Activated naive CD4-positive, alpha-beta T cell (primary cell): ENCODE data around the gene USE1.

ENCODE experiments used
- DNase-seq, 4 experiments: peaks; one replicate each; lab custom pipeline; 2025; lab: John Stamatoyannopoulos, UW

Gene USE1

GRCh38 chr19:17259118-17259780, 44.1 kb downstream of the USE1 start:
- DNase-seq = no peak

- DNase-seq = no peak
Measured at GRCh38 chr19:17259934-17260333, 44.8 kb downstream of the USE1 start.

- DNase-seq = peak; percentile 76 to 87 (median 86)
Measured at GRCh38 chr19:17260842-17261325, 45.7 kb downstream of the USE1 start.

- no peak for DNase-seq
Measured at GRCh38 chr19:17262557-17262956, 47.4 kb downstream of the USE1 start.

- no peak for DNase-seq
Measured at GRCh38 chr19:17263712-17264640, 48.8 kb downstream of the USE1 start.

DNA sequence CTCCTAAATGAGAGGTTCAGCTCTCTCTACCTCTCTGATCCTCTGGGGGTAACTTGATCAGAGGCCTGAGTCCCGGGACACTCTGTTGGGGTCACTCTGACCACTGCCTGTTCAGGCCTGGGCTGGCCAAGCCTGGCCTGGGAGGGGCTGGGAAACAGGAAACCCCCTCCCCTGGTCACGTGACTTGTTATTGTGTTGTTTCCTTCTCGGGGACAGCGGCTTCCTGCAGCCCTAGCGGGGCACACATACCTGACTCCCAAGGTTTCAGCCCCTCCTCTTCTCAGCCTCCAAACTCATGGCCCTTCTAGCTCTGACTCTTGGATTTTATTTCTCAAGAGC, 49.5 kb downstream of the USE1 start, which contains the start of gene USHBP1:
TSS of gene USHBP1 (minus strand) at position 105 of the 339 bp plus-strand sequence. CDS start 446 bp downstream, outside the sequence.
- no peak for DNase-seq

DNA sequence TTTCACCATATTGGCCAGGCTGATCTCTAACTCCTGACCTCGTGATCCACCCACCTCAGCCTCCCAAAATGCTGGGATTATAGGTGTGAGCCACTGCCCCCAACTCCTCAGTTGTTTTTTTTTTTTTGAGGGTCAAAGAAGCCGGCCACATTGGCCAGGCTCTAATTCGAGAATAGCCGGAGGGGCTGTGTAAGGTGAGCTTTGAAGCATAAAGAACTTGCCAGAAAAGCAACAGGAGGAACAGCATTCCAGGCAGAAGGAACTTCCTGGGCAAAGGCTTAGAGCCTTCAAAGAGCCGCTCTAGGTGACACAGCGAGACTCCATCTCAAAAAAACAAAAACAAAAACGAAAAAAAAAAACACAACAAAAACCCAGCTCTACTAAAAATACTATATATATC, 50.9 kb downstream of the USE1 start:
- no peak for DNase-seq

DNA sequence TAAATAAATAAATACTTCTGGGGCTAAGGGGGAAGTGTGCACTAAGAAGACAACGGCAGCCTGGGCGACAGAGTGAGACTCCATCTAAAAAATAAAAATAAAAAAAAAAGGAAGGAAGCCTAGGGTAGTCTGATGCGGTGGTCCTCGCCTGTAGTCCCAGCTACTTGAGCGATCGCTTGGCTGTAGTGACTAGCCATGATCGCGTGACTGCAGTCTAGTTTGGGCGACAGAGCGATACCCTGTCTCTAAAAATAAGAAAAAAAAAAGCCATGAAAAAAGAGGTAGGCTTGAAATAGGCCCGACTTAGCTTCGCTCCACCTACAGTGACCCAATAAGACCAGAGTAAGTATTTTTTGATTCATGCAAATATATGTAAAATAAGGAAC, 51.4 kb downstream of the USE1 start:
- no peak for DNase-seq

GRCh38 chr19:17266975-17267788, 52.0 kb downstream of the USE1 start, which contains the start of gene BABAM1:
Gene BABAM1, plus strand, starts transcription at chr19:17267443. Its CDS starts 1,364 bp downstream, at chr19:17268807.
- peak; percentile 63 to 84 (median 76) for DNase-seq

DNA sequence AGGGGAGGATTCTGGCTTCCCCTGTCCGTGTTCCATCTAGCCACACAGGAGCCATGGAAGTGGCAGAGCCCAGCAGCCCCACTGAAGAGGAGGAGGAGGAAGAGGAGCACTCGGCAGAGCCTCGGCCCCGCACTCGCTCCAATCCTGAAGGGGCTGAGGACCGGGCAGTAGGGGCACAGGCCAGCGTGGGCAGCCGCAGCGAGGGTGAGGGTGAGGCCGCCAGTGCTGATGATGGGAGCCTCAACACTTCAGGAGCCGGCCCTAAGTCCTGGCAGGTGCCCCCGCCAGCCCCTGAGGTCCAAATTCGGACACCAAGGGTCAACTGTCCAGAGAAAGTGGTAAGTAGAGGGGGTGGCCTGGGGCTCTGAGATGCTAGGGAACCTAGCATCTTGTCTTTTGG, 53.6 kb downstream of the USE1 start:
- DNase-seq = no peak
